H1 (cell line): ENCODE data around the gene RADIL. TPM values are rescaled to one million over a fixed set of nuclear protein-coding genes. Genes with fewer than 3 reads are reported as not detected.

Experiments
- ASH2L ChIP-seq: fragments of 200-600, 300-600 bp; sonication (generic); IDR thresholded peaks from one replicate; pipeline ENCODE4 v1.7.1; 2017; ENCODE audit warnings: low read length
- BACH1 ChIP-seq: IDR thresholded peaks from 2 replicates; pipeline ENCODE4 v1.6.1; 2012; ENCODE audit warnings: low read length, improper control_type of control experiment
- BCL11A ChIP-seq, 2 experiments: IDR thresholded peaks; one replicate each; pipeline ENCODE4 v1.6.1; 2011; ENCODE audit warnings: low read depth in 2 of 2, low read length in 2 of 2, mild to moderate bottlenecking in 2 of 2
- CREB1 ChIP-seq: IDR thresholded peaks from 2 replicates; pipeline ENCODE4 v1.6.1; 2012; ENCODE audit warnings: inconsistent platforms
- EP300 ChIP-seq, 2 experiments: IDR thresholded peaks; 1 replicate in 1 of 2; 2 replicates in 1 of 2; pipeline ENCODE4 v1.6.1; 2011 to 2012; ENCODE audit warnings: low read depth in 2 of 2, low read length in 2 of 2, mild to moderate bottlenecking in 2 of 2, borderline replicate concordance in 1 of 2, inconsistent platforms in 1 of 2, moderate library complexity in 1 of 2
- FOSL1 ChIP-seq: IDR thresholded peaks from 2 replicates; pipeline ENCODE4 v1.6.1; 2011; ENCODE audit warnings: mild to moderate bottlenecking, low read depth, low read length, moderate library complexity; ENCODE audit not compliant: insufficient read depth
- JUND ChIP-seq: IDR thresholded peaks from 2 replicates; pipeline ENCODE4 v1.6.1; 2011; ENCODE audit warnings: mild to moderate bottlenecking, improper control_type of control experiment, low read length
- MAX ChIP-seq: IDR thresholded peaks from 2 replicates; pipeline ENCODE4 v1.6.1; 2012; ENCODE audit warnings: inconsistent platforms
- NANOG ChIP-seq: IDR thresholded peaks from 2 replicates; pipeline ENCODE4 v1.6.1; 2011; ENCODE audit warnings: low read length, low read depth, mild to moderate bottlenecking, inconsistent platforms; ENCODE audit not compliant: insufficient read depth, poor library complexity, severe bottlenecking
- RAD21 ChIP-seq, 2 experiments: IDR thresholded peaks in 1 of 2; conservative IDR thresholded peaks in 1 of 2; 2 replicates each; pipeline ENCODE4 v1.6.1; 2011; ENCODE audit warnings: low read depth in 2 of 2, low read length in 2 of 2, improper control_type of control experiment in 1 of 2, inconsistent platforms in 1 of 2, mild to moderate bottlenecking in 1 of 2, moderate library complexity in 1 of 2
- RBBP5 ChIP-seq: IDR thresholded peaks from 2 replicates; pipeline ENCODE4 v1.7.1; 2012; ENCODE audit warnings: low read depth, mild to moderate bottlenecking, inconsistent platforms, low read length, moderate library complexity, borderline replicate concordance
- RXRA ChIP-seq: IDR thresholded peaks from 2 replicates; pipeline ENCODE4 v1.6.1; 2011; ENCODE audit warnings: low read depth, mild to moderate bottlenecking, low read length, moderate library complexity; ENCODE audit not compliant: insufficient read depth
- SP1 ChIP-seq: IDR thresholded peaks from 2 replicates; pipeline ENCODE4 v1.6.1; 2011; ENCODE audit warnings: low read depth, low read length
- SP2 ChIP-seq: IDR thresholded peaks from 2 replicates; pipeline ENCODE4 v1.6.1; 2012; ENCODE audit warnings: mild to moderate bottlenecking, low read length, inconsistent platforms
- SP4 ChIP-seq: IDR thresholded peaks from 2 replicates; pipeline ENCODE4 v1.6.1; 2012; ENCODE audit warnings: low read length, inconsistent platforms
- TCF12 ChIP-seq: IDR thresholded peaks from 2 replicates; pipeline ENCODE4 v1.6.1; 2011; ENCODE audit warnings: low read depth, mild to moderate bottlenecking, low read length
- polyA plus RNA-seq, 7 experiments: library from polyadenylated mRNA; depleted of rRNA in 3 of 7; stranded (reverse) in 5 of 7; unstranded in 2 of 7; fragments of >200 nt in 5 of 7; fragments of 200-250 nt in 2 of 7; gene quantifications; 1 replicate in 5 of 7; 2 replicates in 1 of 7; 4 replicates in 1 of 7; pipeline versions ENCODE4 v1.2.1 to v1.2.3, GENCODE V29; 2011 to 2013; ENCODE audit warnings: missing spikeins in 2 of 7, mixed read lengths in 2 of 7
- total RNA-seq: library from RNA; stranded (reverse); fragmentation: NEBNext Ultra II Directional; extraction: Animal tissue kit (Norgen Biotek cat#: 25700); gene quantifications from 2 replicates; pipeline ENCODE4 v1.2.1, GENCODE V29; 2021

RADIL gene
- total and polyA plus RNA-seq, 2 of the 8 experiments (the other 6 are each of a cell fraction or from before 2014, with no cell fraction given), result 5.0 to 5.4 TPM

- TF ChIP-seq CREB1, result peak; percentile 57; the same call in 1 of the 2 replicates
- no peak for TF ChIP-seq ASH2L
- peak; percentile 85 to 89 for TF ChIP-seq RAD21 (IDR thresholded peaks at IDR 0.05 in 1 of 2, conservative IDR thresholded peaks at IDR 0.05 in 1 of 2; ENCODE audit: low read depth in 2 of 2, low read length in 2 of 2)
- TF ChIP-seq SP2, result no peak
- TF ChIP-seq TCF12, result no peak; the same call in 1 of the 2 replicates
- TF ChIP-seq RBBP5, result no peak
- TF ChIP-seq JUND, result no peak
- TF ChIP-seq NANOG, result no peak
- TF ChIP-seq BACH1, result peak; percentile 78
- peak; percentile 55; the same call in 1 of the 2 replicates for TF ChIP-seq RXRA
- TF ChIP-seq MAX, result peak; percentile 73
- no peak for TF ChIP-seq FOSL1
- 0 out of 3 replicates have a peak, but pooled peaks of 1 of the 2 experiments have one; percentile 21 for TF ChIP-seq EP300 (IDR thresholded peaks at IDR 0.05; ENCODE audit: borderline replicate concordance in 1 of 2, low read depth in 2 of 2, low read length in 2 of 2)
- no peak for TF ChIP-seq SP4
- peak; percentile 48; the same call in 1 of the 2 replicates for TF ChIP-seq SP1
- TF ChIP-seq BCL11A (IDR thresholded peaks at IDR 0.05; ENCODE audit: low read depth in 2 of 2, low read length in 2 of 2), result no peak
Observed at GRCh38 chr7:4830176-4830575, 53.3 kb downstream of the RADIL start (continued).
